HG03457 (cell line): ENCODE results near the gene MEF2A.
"Not testable (repeated sequence)": the region's sequence is repeated elsewhere in the genome, so short reads cannot be mapped to it uniquely, and the experiment has no call there.

Source experiments
- ATAC-seq: cut with Tn5 transposase; IDR thresholded peaks from one replicate; pipeline ENCODE4 v1.9.1; 2021; ENCODE audit warnings: moderate number of reproducible peaks; ENCODE audit not compliant: unreplicated experiment

MEF2A gene

GRCh38 chr15:99644913-99645542 is 79.2 kb downstream of the MEF2A start:
- no peak for ATAC-seq

- no peak for ATAC-seq
Measured at GRCh38 chr15:99645543-99645935, 79.8 kb downstream of the MEF2A start.

- ATAC-seq, result no peak
Measured at GRCh38 chr15:99645951-99646350, 80.2 kb downstream of the MEF2A start.

- ATAC-seq, result no peak
Measured at GRCh38 chr15:99651023-99651807, 85.4 kb downstream of the MEF2A start.

- no peak for ATAC-seq
Measured at GRCh38 chr15:99656205-99656604, 90.4 kb downstream of the MEF2A start.

GRCh38 chr15:99657996-99658395 is 92.2 kb downstream of the MEF2A start:
- ATAC-seq, result no peak

- no peak for ATAC-seq
Measured at GRCh38 chr15:99662903-99663302, 97.1 kb downstream of the MEF2A start.

- ATAC-seq, result not testable (repeated sequence)
Measured at GRCh38 chr15:99666073-99666472, 100.3 kb downstream of the MEF2A start.

GRCh38 chr15:99668533-99669182 is 102.9 kb downstream of the MEF2A start:
- ATAC-seq, result no peak

- no peak for ATAC-seq
Measured at GRCh38 chr15:99669250-99669649, 103.5 kb downstream of the MEF2A start.

- ATAC-seq, result no peak
Measured at GRCh38 chr15:99671926-99672635, 106.3 kb downstream of the MEF2A start.

GRCh38 chr15:99673111-99673510 is 107.3 kb downstream of the MEF2A start:
- no peak for ATAC-seq

- ATAC-seq, result no peak
Measured at GRCh38 chr15:99674279-99674678, 108.5 kb downstream of the MEF2A start.

- ATAC-seq, result peak; percentile 57
Measured at GRCh38 chr15:99677540-99678134, 111.9 kb downstream of the MEF2A start.

- ATAC-seq, result no peak
Measured at GRCh38 chr15:99680276-99680675, 114.5 kb downstream of the MEF2A start.

- ATAC-seq, result no peak
Measured at GRCh38 chr15:99681990-99682389, 116.2 kb downstream of the MEF2A start.

GRCh38 chr15:99682455-99682854 is 116.7 kb downstream of the MEF2A start:
- no peak for ATAC-seq

GRCh38 chr15:99683000-99683670 is 117.4 kb downstream of the MEF2A start:
- ATAC-seq, result no peak

GRCh38 chr15:99686290-99686689 is 120.5 kb downstream of the MEF2A start:
- no peak for ATAC-seq

GRCh38 chr15:99692825-99693224 is 127.0 kb downstream of the MEF2A start:
- no peak for ATAC-seq
